Panc1 (cell line): ENCODE data around the gene GPR137. TPM values are rescaled to one million over a fixed set of nuclear protein-coding genes. Genes with fewer than 3 reads are reported as not detected.

Experiments used
- ATAC-seq: fragments of 200-7000 bp; cut with Tn5 transposase; 2 replicates; pipeline ENCODE4 v1.9.1; 2020; ENCODE audit warnings: mild to moderate bottlenecking, moderate library complexity
- BruUV-seq: library from RNA; stranded (reverse); fragments of 400-500 nt; replicated peaks from 2 replicates; lab custom pipeline; 2021; lab: Mats Ljungman, UMichigan
- CTCF ChIA-PET: fragments of 300-600 bp; sonication (Branson Sonifier 250); formaldehyde crosslinking; loops from one replicate; lab custom pipeline; 2022; ENCODE audit warnings: antibody characterized with exemption; lab: Charles Lee
- POLR2A ChIA-PET: fragments of 300-600 bp; sonication (Branson Sonifier 250); formaldehyde crosslinking; loops from one replicate; lab custom pipeline; 2022; ENCODE audit warnings: antibody characterized with exemption; lab: Charles Lee
- DNase-seq: peaks from one replicate; pipeline ENCODE4 v3.0.0-alpha.2; 2010; ENCODE audit warnings: low read depth, low spot score
- H3K27ac ChIP-seq: 2 replicates; pipeline ENCODE4 v1.5.1; 2011; ENCODE audit warnings: mild to moderate bottlenecking, low read length, inconsistent platforms
- H3K27me3 ChIP-seq: fragments of 200-500 bp; sonication (Bioruptor generic); 2 replicates; pipeline ENCODE4 v1.6.0; 2014; ENCODE audit warnings: low read length, inconsistent platforms; ENCODE audit not compliant: control insufficient read depth, insufficient read depth
- H3K36me3 ChIP-seq: fragments of 200-500 bp; sonication (Bioruptor generic); 2 replicates; pipeline ENCODE4 v1.5.1; 2014; ENCODE audit warnings: inconsistent platforms, mild to moderate bottlenecking, low read length, moderate library complexity; ENCODE audit not compliant: control insufficient read depth, insufficient read depth
- H3K4me1 ChIP-seq: 2 replicates; pipeline ENCODE4 v1.5.1; 2011; ENCODE audit warnings: inconsistent platforms, mild to moderate bottlenecking, low read length, moderate library complexity; ENCODE audit not compliant: control insufficient read depth, insufficient read depth
- H3K4me3 ChIP-seq, 2 experiments: 2 replicates each; pipeline ENCODE4 v1.5.1; 2011 to 2012; ENCODE audit warnings: low read depth in 2 of 2, low read length in 2 of 2, mild to moderate bottlenecking in 2 of 2, inconsistent platforms in 1 of 2, moderate library complexity in 1 of 2
- H3K9me3 ChIP-seq: fragments of 200-500 bp; sonication (Bioruptor generic); 2 replicates; pipeline ENCODE4 v1.5.1; 2014; ENCODE audit warnings: low read depth, mild to moderate bottlenecking, inconsistent platforms, low read length, moderate library complexity; ENCODE audit not compliant: control insufficient read depth, insufficient read depth
- CTCF ChIP-seq: fragments of 450-650 bp; IDR thresholded peaks from 2 replicates; pipeline ENCODE4 v1.5.1; 2017; ENCODE audit warnings: mild to moderate bottlenecking
- POLR2AphosphoS5 ChIP-seq: IDR thresholded peaks from 2 replicates; pipeline ENCODE4 v1.6.1; 2012; ENCODE audit warnings: mild to moderate bottlenecking, low read depth, low read length, moderate library complexity
- REST ChIP-seq, 2 experiments: IDR thresholded peaks; 2 replicates each; pipeline ENCODE4 v1.6.1; 2011 to 2012; ENCODE audit warnings: low read depth in 2 of 2, control low read depth in 1 of 2, low read length in 1 of 2, mild to moderate bottlenecking in 1 of 2, moderate library complexity in 1 of 2; ENCODE audit not compliant: insufficient read depth in 1 of 2
- SIN3A ChIP-seq: IDR thresholded peaks from 2 replicates; pipeline ENCODE4 v1.6.1; 2012; ENCODE audit warnings: low read depth, mild to moderate bottlenecking, low read length, moderate library complexity, borderline replicate concordance; ENCODE audit not compliant: insufficient read depth
- TCF7L2 ChIP-seq: IDR thresholded peaks from 2 replicates; pipeline ENCODE4 v1.6.1; 2011; ENCODE audit warnings: mild to moderate bottlenecking, low read depth, low read length, inconsistent platforms
- in situ Hi-C: cut with HindIII; loops from 2 replicates; pipeline ENCODE4 v1.10.0; 2016; ENCODE audit warnings: low sequenced_read_pairs, low pct_unique_long_range_greater_than_20kb
- intact Hi-C: fragments of 100-400 bp; cut with micrococcal nuclease; formaldehyde crosslinking; loops from one replicate; pipeline ENCODE4 v1.10.0; 2022; ENCODE audit not compliant: unreplicated experiment
- total RNA-seq: library from RNA; stranded (reverse); gene quantifications from one replicate; pipeline ENCODE4 v1.2.1, GENCODE V29; 2021; ENCODE audit not compliant: unreplicated experiment

Gene GPR137
- total RNA-seq, 1 experiment from 2014 or later, result 183 TPM

- no TSS peak for BruUV-seq
Observed at GRCh38 chr11:64303109-64304031, 17.7 kb downstream of the GPR137 start.

More at GRCh38 chr11:64303109-64304031, 17.7 kb downstream of the GPR137 start:
- CTCF ChIA-PET, result interaction anchor here (0.5 to 2.3 kb wide), 8 partner anchors 14 to 52 kb away, joined by 3 to 25 read pairs (median 4); partner anchors contain the start of genes BAD, GPR137, PRDX5 and TRMT112
- H3K27me3 ChIP-seq, result no peaks in the 10 kb centered on the region
- no peaks in the 10 kb centered on the region for H3K9me3 ChIP-seq
- H3K36me3 ChIP-seq, result no peaks in the 10 kb centered on the region
- DNase-seq, result no peak
- POLR2A ChIA-PET, result interaction anchor here (1.5 kb wide), 1 partner anchor 18 kb away, joined by 10 read pairs; the partner anchor contains the start of gene GPR137
- ATAC-seq, result no peak
- in situ Hi-C loops (no loop called here), intact Hi-C loops (loop anchor here (10.0 kb wide), 1 partner anchor 59 kb away; the partner anchor contains the start of genes FKBP2 and PPP1R14B)
- H3K27ac ChIP-seq, result peak overlapping the region; percentile 95
- no peak for TF ChIP-seq POLR2AphosphoS5
- TF ChIP-seq CTCF, result no peak
- no peak for TF ChIP-seq REST (IDR thresholded peaks at IDR 0.05; ENCODE audit: insufficient read depth in 1 of 2, low read depth in 2 of 2, low read length in 1 of 2)
- TF ChIP-seq SIN3A, result no peak
- no peak for TF ChIP-seq TCF7L2
- H3K4me3 ChIP-seq, result no peak overlapping the region
- peaks cover 15% of the 10 kb centered on the region for H3K4me1 ChIP-seq
